ENCODE data around the gene PIAS2.

DNA sequence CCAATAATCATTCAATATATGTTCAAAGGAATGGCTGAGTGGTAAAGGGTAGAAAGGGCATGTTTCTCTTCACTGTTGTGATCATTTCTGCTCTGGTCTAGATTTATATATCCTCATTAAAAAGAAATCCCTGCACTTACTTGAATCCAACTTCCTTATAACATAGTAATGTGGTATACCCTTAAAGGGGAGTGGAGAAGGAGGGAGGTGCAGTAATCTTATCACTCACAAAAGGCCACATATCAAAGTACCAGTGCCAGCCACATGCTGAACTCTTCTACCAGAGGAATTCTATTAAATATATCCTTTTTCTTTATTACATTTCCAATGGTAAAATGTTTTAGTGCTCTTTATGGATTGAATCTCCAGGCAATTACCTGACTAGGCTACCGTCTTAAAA lies 3.3 kb upstream of the PIAS2 start:
- TF ChIP-seq POLR2A (IDR thresholded peaks at IDR 0.05), result no peak
- TF ChIP-seq, protein P1, sequence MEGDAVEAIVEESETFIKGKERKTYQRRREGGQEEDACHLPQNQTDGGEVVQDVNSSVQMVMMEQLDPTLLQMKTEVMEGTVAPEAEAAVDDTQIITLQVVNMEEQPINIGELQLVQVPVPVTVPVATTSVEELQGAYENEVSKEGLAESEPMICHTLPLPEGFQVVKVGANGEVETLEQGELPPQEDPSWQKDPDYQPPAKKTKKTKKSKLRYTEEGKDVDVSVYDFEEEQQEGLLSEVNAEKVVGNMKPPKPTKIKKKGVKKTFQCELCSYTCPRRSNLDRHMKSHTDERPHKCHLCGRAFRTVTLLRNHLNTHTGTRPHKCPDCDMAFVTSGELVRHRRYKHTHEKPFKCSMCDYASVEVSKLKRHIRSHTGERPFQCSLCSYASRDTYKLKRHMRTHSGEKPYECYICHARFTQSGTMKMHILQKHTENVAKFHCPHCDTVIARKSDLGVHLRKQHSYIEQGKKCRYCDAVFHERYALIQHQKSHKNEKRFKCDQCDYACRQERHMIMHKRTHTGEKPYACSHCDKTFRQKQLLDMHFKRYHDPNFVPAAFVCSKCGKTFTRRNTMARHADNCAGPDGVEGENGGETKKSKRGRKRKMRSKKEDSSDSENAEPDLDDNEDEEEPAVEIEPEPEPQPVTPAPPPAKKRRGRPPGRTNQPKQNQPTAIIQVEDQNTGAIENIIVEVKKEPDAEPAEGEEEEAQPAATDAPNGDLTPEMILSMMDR (IDR thresholded peaks at IDR 0.05), result no peak

Data from Peyer's patch (tissue), 4 donors.